Thyroid gland (tissue), 4 donors: ENCODE results near the gene MAD1L1. TPM values are rescaled to one million over a fixed set of nuclear protein-coding genes. Genes with fewer than 3 reads are reported as not detected.

Experiments used
- DNase-seq, 2 donors: peaks; one replicate each; pipeline ENCODE4 v3.0.0-alpha.2; 2019
- H3K27ac ChIP-seq, 3 donors: fragments of 200-600 bp; sonication (generic); 1 replicate in 2 of 3; 2 replicates in 1 of 3; pipeline ENCODE4 v1.5.1; 2016 to 2019; ENCODE audit warnings: mild to moderate bottlenecking in 1 of 3, moderate library complexity in 1 of 3
- H3K27me3 ChIP-seq: fragments of 200-600 bp; sonication (generic); one replicate; pipeline ENCODE4 v1.5.1; 2019
- H3K36me3 ChIP-seq, 2 donors: fragments of 200-600 bp; sonication (generic); one replicate each; pipeline ENCODE4 v1.5.1; 2016 to 2019
- H3K4me1 ChIP-seq, 2 donors: fragments of 200-600 bp; sonication (generic); one replicate each; pipeline ENCODE4 v1.5.1; 2017 to 2019
- H3K4me3 ChIP-seq, 3 donors: fragments of 200-600 bp; sonication (generic); replicated peaks in 1 of 3; 1 replicate in 2 of 3; 2 replicates in 1 of 3; pipeline ENCODE4 v1.5.1; 2016; ENCODE audit warnings: mild to moderate bottlenecking in 1 of 3
- H3K9me3 ChIP-seq: fragments of 200-600 bp; sonication (generic); one replicate; pipeline ENCODE4 v1.5.1; 2017
- POLR2A ChIP-seq, 2 donors: fragments of 450-650 bp; IDR thresholded peaks; one replicate each; pipeline ENCODE4 v1.6.1; 2017; ENCODE audit warnings: antibody characterized with exemption in 2 of 2, mild to moderate bottlenecking in 2 of 2, moderate library complexity in 1 of 2
- WGBS, 2 donors: methylation state at CpG; one replicate each; pipeline ENCODE4 v1.1.5; 2017; 5-methylcytosine and 5-hydroxymethylcytosine counted together
- intact Hi-C: fragments of 100-400 bp; cut with DNase I; formaldehyde crosslinking; loops from one replicate; pipeline ENCODE4 v1.15.1; 2023
- total RNA-seq, 4 donors: library from RNA; depleted of rRNA; stranded (reverse); fragments of >200 nt; gene quantifications; one replicate each; pipeline ENCODE4 v1.2.3, GENCODE V29; 2016
- TF ChIP-seq, protein P1 (sequence below), 6 experiments: fragments of 200-600 bp in 3 of 6; fragments of 450-650 bp in 3 of 6; sonication (generic) in 3 of 6; IDR thresholded peaks; one replicate each; pipeline ENCODE4 v1.5.1; 2016 to 2019; ENCODE audit warnings: antibody characterized with exemption in 6 of 6, mild to moderate bottlenecking in 2 of 6, inconsistent platforms in 1 of 6, moderate library complexity in 1 of 6

MAD1L1 gene
- total RNA-seq, 4 donors from 2014 or later = 27.4 to 38.6 (median 33.9) TPM

- Histone ChIP-seq H3K9me3 (no peaks in the 10 kb centered on the region), H3K27ac (no peak overlapping the region), H3K4me1 (peaks cover 0 to 11% of the 10 kb centered on the region in 2 donors), H3K27me3 (no peaks in the 10 kb centered on the region), H3K36me3 (no peaks in the 10 kb centered on the region), H3K4me3 (no peak overlapping the region)
- TF ChIP-seq, protein P1, sequence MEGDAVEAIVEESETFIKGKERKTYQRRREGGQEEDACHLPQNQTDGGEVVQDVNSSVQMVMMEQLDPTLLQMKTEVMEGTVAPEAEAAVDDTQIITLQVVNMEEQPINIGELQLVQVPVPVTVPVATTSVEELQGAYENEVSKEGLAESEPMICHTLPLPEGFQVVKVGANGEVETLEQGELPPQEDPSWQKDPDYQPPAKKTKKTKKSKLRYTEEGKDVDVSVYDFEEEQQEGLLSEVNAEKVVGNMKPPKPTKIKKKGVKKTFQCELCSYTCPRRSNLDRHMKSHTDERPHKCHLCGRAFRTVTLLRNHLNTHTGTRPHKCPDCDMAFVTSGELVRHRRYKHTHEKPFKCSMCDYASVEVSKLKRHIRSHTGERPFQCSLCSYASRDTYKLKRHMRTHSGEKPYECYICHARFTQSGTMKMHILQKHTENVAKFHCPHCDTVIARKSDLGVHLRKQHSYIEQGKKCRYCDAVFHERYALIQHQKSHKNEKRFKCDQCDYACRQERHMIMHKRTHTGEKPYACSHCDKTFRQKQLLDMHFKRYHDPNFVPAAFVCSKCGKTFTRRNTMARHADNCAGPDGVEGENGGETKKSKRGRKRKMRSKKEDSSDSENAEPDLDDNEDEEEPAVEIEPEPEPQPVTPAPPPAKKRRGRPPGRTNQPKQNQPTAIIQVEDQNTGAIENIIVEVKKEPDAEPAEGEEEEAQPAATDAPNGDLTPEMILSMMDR (IDR thresholded peaks at IDR 0.05) = no peak
- TF ChIP-seq POLR2A (IDR thresholded peaks at IDR 0.05) = no peak
- WGBS, 2 donors = 89 to 90% methylated on average over 22 to 28 of the region's 28 CpGs
- no peak for DNase-seq
- intact Hi-C loops = no loop called here
Measured at GRCh38 chr7:2165610-2166594, 66.8 kb downstream of the MAD1L1 start.

DNA sequence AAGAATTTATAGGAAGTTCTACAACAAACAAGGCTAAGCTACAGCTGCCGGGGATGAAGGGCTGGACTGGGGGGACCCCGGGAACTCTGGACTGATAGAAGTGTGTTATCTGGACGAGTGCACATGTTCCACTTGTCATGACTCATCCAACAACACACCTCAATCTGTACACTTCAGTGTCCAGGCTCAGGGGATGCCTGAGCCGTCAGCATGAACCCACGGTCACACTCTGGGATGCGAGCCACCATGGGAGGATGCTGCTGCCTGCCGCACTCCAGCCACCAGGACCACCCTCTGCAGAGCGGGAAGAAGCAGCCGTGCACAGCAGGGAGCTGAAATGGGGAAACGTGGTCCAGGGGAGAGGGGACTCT is 67.5 kb downstream of the MAD1L1 start:
- 94 to 95% methylated on average over 10 of the region's 10 CpGs for WGBS, 2 donors
- H3K27me3 ChIP-seq = no peaks in the 10 kb centered on the region
- peaks cover 0 to 11% of the 10 kb centered on the region in 2 donors for H3K4me1 ChIP-seq
- DNase-seq = no peak
- TF ChIP-seq, protein P1 (IDR thresholded peaks at IDR 0.05) = no peak
- TF ChIP-seq POLR2A (IDR thresholded peaks at IDR 0.05) = no peak
- H3K9me3 ChIP-seq = no peaks in the 10 kb centered on the region
- no peaks in the 10 kb centered on the region for H3K36me3 ChIP-seq
- intact Hi-C loops = no loop called here
- no peak overlapping the region for H3K4me3 ChIP-seq
- H3K27ac ChIP-seq = no peak overlapping the region

DNA sequence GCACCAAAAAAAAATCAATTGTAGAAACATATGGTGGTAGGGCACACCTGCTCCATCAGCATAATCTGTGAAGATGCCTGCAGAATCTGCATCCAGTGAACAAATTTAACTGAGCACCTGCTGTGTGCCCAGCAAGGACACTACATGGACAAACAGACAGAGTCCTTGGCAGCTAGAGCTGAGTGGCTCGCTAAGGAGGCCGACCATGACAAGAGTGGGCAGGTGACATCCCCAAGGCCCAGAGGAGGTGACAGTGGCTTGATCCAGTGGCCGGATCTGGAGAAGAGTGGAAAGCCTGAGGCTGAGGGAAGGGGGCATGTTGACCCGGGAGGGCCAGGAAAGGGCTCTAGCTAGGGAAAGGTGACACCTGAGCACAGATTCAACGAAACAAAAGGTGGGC is 68.1 kb downstream of the MAD1L1 start:
- no peak for DNase-seq
- Histone ChIP-seq H3K27ac (no peak overlapping the region), H3K27me3 (no peaks in the 10 kb centered on the region), H3K4me1 (peaks cover 0 to 11% of the 10 kb centered on the region in 2 donors), H3K4me3 (no peak overlapping the region), H3K9me3 (no peaks in the 10 kb centered on the region), H3K36me3 (no peaks in the 10 kb centered on the region)
- WGBS, 2 donors = 88 to 95% methylated on average over 5 of the region's 5 CpGs
- TF ChIP-seq POLR2A (IDR thresholded peaks at IDR 0.05) = no peak
- TF ChIP-seq, protein P1 (IDR thresholded peaks at IDR 0.05) = no peak
- intact Hi-C loops = no loop called here

- Histone ChIP-seq H3K9me3 (no peaks in the 10 kb centered on the region), H3K4me3 (no peak overlapping the region), H3K4me1 (peaks cover 0 to 15% of the 10 kb centered on the region in 2 donors), H3K27me3 (no peaks in the 10 kb centered on the region), H3K27ac (no peak overlapping the region), H3K36me3 (no peaks in the 10 kb centered on the region)
- 92 to 93% methylated on average over 22 of the region's 22 CpGs for WGBS, 2 donors
- TF ChIP-seq, protein P1 (IDR thresholded peaks at IDR 0.05) = no peak
- TF ChIP-seq POLR2A (IDR thresholded peaks at IDR 0.05) = no peak
- DNase-seq = no peak
- intact Hi-C loops = no loop called here
Measured at GRCh38 chr7:2163600-2164555, 68.9 kb downstream of the MAD1L1 start.
